ENCODE measurements around the gene MSLN.
A peak's percentile ranks its signal among the peaks of the same experiment; 100 is the strongest.

MSLN gene

DNA sequence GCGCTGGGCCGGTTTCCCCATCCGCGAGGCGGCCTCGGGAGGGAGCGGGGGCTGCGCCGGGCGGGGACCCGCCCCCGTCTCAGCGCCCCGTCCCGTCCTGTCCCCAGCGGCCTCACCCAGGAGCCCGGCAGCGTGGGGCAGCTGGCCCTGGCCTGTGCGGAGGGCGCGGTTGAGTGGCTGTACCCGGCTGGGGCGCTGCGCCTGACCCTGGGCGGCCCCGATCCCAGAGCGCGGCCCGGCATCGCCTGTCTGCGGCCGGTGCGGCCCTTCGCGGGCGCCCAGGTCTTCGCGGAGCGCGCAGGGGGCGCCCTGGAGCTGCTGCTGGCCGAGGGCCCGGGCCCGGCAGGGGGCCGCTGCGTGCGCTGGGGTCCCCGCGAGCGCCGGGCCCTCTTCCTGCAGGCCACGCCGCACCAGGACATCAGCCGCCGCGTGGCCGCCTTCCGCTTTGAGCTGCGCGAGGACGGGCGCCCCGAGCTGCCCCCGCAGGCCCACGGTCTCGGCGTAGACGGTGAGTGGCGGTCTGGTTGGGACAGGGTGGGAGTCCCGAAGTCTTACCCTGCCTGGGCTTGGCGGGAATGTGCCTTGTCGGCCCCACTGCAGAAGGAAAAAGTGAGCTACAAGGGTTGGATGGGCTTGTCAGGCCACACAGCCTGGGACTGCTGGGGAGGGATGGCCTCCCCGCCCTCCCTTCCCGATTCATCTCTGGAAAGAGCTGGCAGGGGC is 44.9 kb upstream of the MSLN start:
- TF ChIP-seq, protein P1, sequence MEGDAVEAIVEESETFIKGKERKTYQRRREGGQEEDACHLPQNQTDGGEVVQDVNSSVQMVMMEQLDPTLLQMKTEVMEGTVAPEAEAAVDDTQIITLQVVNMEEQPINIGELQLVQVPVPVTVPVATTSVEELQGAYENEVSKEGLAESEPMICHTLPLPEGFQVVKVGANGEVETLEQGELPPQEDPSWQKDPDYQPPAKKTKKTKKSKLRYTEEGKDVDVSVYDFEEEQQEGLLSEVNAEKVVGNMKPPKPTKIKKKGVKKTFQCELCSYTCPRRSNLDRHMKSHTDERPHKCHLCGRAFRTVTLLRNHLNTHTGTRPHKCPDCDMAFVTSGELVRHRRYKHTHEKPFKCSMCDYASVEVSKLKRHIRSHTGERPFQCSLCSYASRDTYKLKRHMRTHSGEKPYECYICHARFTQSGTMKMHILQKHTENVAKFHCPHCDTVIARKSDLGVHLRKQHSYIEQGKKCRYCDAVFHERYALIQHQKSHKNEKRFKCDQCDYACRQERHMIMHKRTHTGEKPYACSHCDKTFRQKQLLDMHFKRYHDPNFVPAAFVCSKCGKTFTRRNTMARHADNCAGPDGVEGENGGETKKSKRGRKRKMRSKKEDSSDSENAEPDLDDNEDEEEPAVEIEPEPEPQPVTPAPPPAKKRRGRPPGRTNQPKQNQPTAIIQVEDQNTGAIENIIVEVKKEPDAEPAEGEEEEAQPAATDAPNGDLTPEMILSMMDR (IDR thresholded peaks at IDR 0.05; ENCODE audit: control insufficient read depth, insufficient read depth, low read depth, low read length, missing control alignments), result peak; percentile 2
- peak overlapping the region; percentile 54 for H3K4me3 ChIP-seq (ENCODE audit: control insufficient read depth, low read depth, low read length)
- DNase-seq (ENCODE audit: low read depth), result no peak

DNA sequence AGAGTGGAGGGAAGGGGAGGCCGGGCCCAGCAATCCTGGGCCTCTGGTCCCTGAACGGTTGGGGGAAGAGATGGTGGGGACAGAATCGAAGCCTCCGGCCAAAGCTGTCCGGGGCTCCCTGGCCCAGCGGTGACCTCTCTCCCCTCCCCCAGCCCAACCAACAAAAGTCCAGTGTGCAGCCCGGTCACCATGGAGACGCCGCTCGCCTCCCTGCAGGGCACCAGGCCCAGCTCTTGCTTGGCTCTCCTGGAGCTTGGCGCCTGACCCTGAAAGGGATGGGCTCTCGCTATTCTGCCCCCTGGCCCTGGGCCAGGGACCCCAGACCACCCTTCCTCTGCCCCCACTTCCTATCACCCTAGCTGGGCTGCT is 44.4 kb upstream of the MSLN start:
- TF ChIP-seq, protein P1 (IDR thresholded peaks at IDR 0.05; ENCODE audit: control insufficient read depth, insufficient read depth, low read depth, low read length, missing control alignments), result no peak
- DNase-seq (ENCODE audit: low read depth), result no peak
- peak overlapping the region; percentile 54 for H3K4me3 ChIP-seq (ENCODE audit: control insufficient read depth, low read depth, low read length)

DNA sequence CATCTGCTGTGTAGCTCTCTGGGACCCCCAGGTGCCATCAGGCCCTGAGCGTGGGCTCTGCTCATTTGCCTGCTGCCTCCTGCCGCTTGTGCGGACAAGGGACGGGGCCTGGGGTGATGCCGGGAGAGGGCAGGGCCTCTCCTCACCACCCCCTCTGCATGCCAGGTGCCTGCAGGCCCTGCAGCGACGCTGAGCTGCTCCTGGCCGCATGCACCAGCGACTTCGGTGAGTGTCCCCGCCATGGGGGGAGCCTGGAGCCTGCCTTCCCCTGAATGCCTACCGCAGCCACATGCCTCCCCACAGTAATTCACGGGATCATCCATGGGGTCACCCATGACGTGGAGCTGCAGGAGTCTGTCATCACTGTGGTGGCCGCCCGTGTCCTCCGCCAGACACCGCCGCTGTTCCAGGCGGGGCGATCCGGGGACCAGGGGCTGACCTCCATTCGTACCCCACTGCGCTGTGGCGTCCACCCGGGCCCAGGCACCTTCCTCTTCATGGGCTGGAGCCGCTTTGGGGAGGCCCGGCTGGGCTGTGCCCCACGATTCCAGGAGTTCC is 43.7 kb upstream of the MSLN start:
- DNase-seq (ENCODE audit: low read depth), result no peak
- no peak overlapping the region for H3K4me3 ChIP-seq (ENCODE audit: control insufficient read depth, low read depth, low read length)
- TF ChIP-seq, protein P1 (IDR thresholded peaks at IDR 0.05; ENCODE audit: control insufficient read depth, insufficient read depth, low read depth, low read length, missing control alignments), result no peak

DNA sequence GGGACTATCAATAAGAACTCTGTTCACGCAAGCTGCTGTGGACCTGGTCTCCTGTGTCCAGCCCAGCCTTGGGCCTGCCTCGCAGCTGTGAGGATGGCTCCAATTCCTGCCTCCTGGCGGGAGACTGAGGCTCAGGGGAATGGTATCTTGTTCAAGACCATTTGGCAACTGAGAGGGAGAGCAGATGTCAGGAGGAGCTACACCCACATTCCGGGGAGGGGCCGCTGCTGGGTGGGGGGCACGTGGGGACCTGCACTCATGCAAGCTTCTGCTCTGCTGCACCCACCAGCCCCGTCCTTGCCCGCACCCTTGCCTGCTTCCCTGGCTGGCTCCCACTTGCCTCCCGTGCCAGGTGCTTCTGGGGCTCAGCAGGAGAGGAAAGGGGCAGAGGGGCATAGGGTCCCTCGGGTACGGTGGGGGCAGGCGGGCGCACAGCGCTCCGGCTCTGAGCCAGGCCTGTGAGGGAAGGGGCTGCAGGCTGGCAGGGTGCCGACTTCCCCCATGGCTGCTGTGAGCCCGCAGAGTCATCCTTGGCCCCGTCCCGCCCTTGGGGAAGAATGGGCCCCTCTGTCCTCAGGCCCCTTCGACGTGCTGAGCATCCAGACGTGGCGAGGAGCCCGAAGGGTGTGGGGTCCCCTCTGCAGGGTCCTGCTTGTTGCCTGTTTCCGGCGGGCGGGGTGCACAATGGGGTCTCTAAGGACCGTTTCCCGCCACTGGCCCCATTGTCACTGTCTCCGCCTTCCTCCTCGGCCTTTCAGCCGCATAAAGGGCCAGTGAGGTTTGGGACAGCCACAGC is 42.9 kb upstream of the MSLN start:
- no peak overlapping the region for H3K4me3 ChIP-seq (ENCODE audit: control insufficient read depth, low read depth, low read length)
- TF ChIP-seq, protein P1 (IDR thresholded peaks at IDR 0.05; ENCODE audit: control insufficient read depth, insufficient read depth, low read depth, low read length, missing control alignments), result no peak
- no peak for DNase-seq (ENCODE audit: low read depth)

DNA sequence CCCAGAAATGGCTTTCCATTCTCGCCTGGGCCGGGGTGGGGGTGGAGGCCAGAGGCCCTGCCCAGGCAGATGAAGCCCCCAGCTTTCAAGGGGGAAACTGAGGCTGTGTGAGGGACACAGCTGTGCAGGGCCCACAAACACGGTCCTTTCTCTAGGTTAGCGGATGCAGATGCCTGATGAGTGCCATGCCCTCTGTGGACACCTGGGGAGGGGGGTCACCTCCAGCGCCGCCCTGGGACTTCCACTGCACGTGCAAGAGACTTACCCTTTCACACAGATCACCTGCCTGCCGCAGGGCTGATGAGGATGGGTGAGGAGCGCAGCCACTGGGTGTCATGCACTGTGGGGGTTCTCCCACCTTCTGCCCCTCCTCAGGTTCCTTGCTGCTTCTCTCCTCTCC is 42.1 kb upstream of the MSLN start:
- no peak for DNase-seq (ENCODE audit: low read depth)
- TF ChIP-seq, protein P1 (IDR thresholded peaks at IDR 0.05; ENCODE audit: control insufficient read depth, insufficient read depth, low read depth, low read length, missing control alignments), result no peak
- no peak overlapping the region for H3K4me3 ChIP-seq (ENCODE audit: control insufficient read depth, low read depth, low read length)

DNA sequence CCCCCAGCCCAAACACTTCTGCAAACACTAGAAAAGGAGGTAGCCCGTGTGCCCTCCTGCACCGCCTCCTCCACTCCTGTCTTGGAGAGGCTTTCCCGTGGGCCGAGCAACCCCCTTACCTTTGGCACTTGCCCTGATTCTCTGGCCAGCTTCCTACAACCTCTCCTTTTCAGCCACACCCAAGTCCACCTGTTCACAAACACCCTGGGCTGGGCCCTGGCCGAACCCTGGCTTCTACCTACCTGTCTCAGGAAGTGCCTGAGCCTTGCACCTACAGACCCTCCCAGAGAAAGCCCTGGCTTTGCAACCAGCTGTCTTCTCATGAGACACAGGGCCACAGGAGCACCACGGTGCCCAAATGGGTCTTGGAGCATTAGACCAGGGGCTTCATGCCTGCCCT is 41.6 kb upstream of the MSLN start:
- TF ChIP-seq, protein P1 (IDR thresholded peaks at IDR 0.05; ENCODE audit: control insufficient read depth, insufficient read depth, low read depth, low read length, missing control alignments), result no peak
- no peak for DNase-seq (ENCODE audit: low read depth)
- H3K4me3 ChIP-seq (ENCODE audit: control insufficient read depth, low read depth, low read length), result no peak overlapping the region

Measured in AG09309 (cell line).